ENCODE results near the gene THYN1.

- no peak for TF ChIP-seq CTCF (IDR thresholded peaks at IDR 0.05)
- no peak for TF ChIP-seq POLR2A (IDR thresholded peaks at IDR 0.05)
Observed at GRCh38 chr11:134229126-134229790, 23.9 kb downstream of the THYN1 start.

All from uterus (tissue), 2 donors.